ENCODE measurements around the gene COX6A2.

The COX6A2 gene

DNA sequence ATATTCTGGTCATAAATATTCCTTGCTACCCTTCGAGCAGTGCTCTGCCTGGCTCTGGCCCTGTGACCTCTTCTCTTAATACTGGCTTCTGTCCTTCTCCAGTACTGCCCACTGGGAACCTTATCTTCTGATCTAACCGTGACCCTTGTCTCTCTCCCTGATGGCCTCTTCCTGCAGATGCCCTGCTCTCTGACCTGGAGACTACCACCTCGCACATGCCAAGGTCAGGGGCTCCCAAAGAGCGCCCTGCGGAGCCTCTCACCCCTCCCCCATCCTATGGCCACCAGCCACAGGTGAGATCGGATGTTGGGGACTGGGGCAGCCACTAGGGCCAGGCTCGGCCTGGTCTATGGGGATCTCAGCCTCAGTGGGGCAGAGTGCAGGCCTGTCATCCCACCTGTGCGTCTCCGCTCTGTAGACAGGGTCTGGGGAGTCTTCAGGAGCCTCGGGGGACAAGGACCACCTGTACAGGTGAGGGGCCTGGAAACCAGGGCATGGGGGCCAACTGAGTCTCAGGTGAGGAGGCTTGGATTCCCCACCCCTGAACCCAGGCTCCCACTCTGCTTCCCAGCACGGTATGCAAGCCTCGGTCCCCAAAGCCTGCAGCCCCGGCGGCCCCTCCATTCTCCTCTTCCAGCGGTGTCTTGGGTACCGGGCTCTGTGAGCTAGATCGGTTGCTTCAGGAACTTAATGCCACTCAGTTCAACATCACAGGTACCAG is 45.3 kb upstream of the COX6A2 start:
- H3K27ac ChIP-seq = no peak overlapping the region
- TF ChIP-seq ZFX (IDR thresholded peaks at IDR 0.05) (no peak), CTCF (conservative IDR thresholded peaks at IDR 0.05) (no peak)

- TF ChIP-seq CTCF (conservative IDR thresholded peaks at IDR 0.05) (no peak), ZFX (IDR thresholded peaks at IDR 0.05) (no peak)
- H3K27ac ChIP-seq = no peak overlapping the region
Measured at GRCh38 chr16:31472709-31473203, 44.6 kb upstream of the COX6A2 start.

- no peak within 1 kb of the TSS for H3K27ac ChIP-seq
Measured at GRCh38 chr16:31471875-31472708, 43.9 kb upstream of the COX6A2 start, which contains the start of gene TGFB1I1. Gene TGFB1I1 (plus strand): TSS chr16:31472152. CDS start chr16:31472189, 37 bp downstream.

GRCh38 chr16:31471241-31471874 is 43.2 kb upstream of the COX6A2 start:
- TF ChIP-seq ZFX (IDR thresholded peaks at IDR 0.05) = no peak
- no peak for TF ChIP-seq CTCF (conservative IDR thresholded peaks at IDR 0.05)
- H3K27ac ChIP-seq = no peak overlapping the region

More at GRCh38 chr16:31471875-31472708, 43.9 kb upstream of the COX6A2 start, which contains the start of gene TGFB1I1:
- TF ChIP-seq ZFX (IDR thresholded peaks at IDR 0.05) (no peak), CTCF (conservative IDR thresholded peaks at IDR 0.05) (no peak)

- TF ChIP-seq ZFX (IDR thresholded peaks at IDR 0.05) (no peak), CTCF (conservative IDR thresholded peaks at IDR 0.05) (no peak)
- H3K27ac ChIP-seq = no peak overlapping the region
Measured at GRCh38 chr16:31470615-31471014, 42.5 kb upstream of the COX6A2 start.

GRCh38 chr16:31467858-31468257 is 39.7 kb upstream of the COX6A2 start:
- no peak overlapping the region for H3K27ac ChIP-seq
- TF ChIP-seq CTCF (conservative IDR thresholded peaks at IDR 0.05) (no peak), ZFX (IDR thresholded peaks at IDR 0.05) (no peak)
